Natural killer cell (primary cell): Measurements from ENCODE around the gene NRF1. TPM values are rescaled to one million over a fixed set of nuclear protein-coding genes. Genes with fewer than 3 reads are reported as not detected.

Experiments
- ATAC-seq, 3 donors: fragments of 150-1000 bp in 2 of 3; fragments of 200-7000 bp in 1 of 3; cut with Tn5 transposase; 1 replicate in 1 of 3; 2 replicates in 2 of 3; pipeline ENCODE4 v1.10.0; 2021; ENCODE audit warnings: mild to moderate bottlenecking in 2 of 3, moderate library complexity in 2 of 3
- DNase-seq, 2 donors: peaks; one replicate each; pipeline versions ENCODE4 v3.0.0 to v3.0.0-alpha.2; 2013 to 2021; ENCODE audit warnings: mixed read lengths in 1 of 2
- H3K27ac ChIP-seq: one replicate; pipeline ENCODE4 v1.5.1; 2013; ENCODE audit warnings: mild to moderate bottlenecking, low read length
- H3K27me3 ChIP-seq: one replicate; pipeline ENCODE4 v1.6.1; 2013; ENCODE audit warnings: low read length; ENCODE audit not compliant: control insufficient read depth, insufficient read depth
- H3K36me3 ChIP-seq: one replicate; pipeline ENCODE4 v1.6.1; 2013; ENCODE audit warnings: low read length; ENCODE audit not compliant: control insufficient read depth, insufficient read depth
- H3K4me1 ChIP-seq: one replicate; pipeline ENCODE4 v1.6.1; 2013; ENCODE audit warnings: low read length; ENCODE audit not compliant: control insufficient read depth, insufficient read depth
- H3K4me3 ChIP-seq: one replicate; pipeline ENCODE4 v1.5.1; 2013; ENCODE audit warnings: low read length
- H3K9me3 ChIP-seq: one replicate; pipeline ENCODE4 v1.6.1; 2013; ENCODE audit warnings: low read length; ENCODE audit not compliant: control insufficient read depth, insufficient read depth
- H3K27ac Mint-ChIP-seq, 2 donors: one replicate each; pipeline ENCODE4 v1.8.0; 2022; ENCODE audit warnings: mild to moderate bottlenecking in 2 of 2, mixed read lengths in 2 of 2, moderate library complexity in 1 of 2
- H3K27me3 Mint-ChIP-seq, 2 donors: one replicate each; pipeline ENCODE4 v1.8.0; 2022; ENCODE audit warnings: low read depth in 2 of 2, mixed read lengths in 2 of 2
- H3K36me3 Mint-ChIP-seq: one replicate; pipeline ENCODE4 v1.8.0; 2022; ENCODE audit warnings: mixed read lengths
- H3K4me1 Mint-ChIP-seq, 2 donors: one replicate each; pipeline ENCODE4 v1.8.0; 2022; ENCODE audit warnings: mixed read lengths in 2 of 2
- H3K4me3 Mint-ChIP-seq: one replicate; pipeline ENCODE4 v1.8.0; 2022; ENCODE audit warnings: mild to moderate bottlenecking, moderate library complexity, mixed read lengths
- H3K9me3 Mint-ChIP-seq, 2 donors: one replicate each; pipeline ENCODE4 v1.8.0; 2022; ENCODE audit warnings: mixed read lengths in 2 of 2
- CTCF ChIP-seq: fragments of 200-600 bp; IDR thresholded peaks from one replicate; pipeline ENCODE4 v1.8.0; 2022; ENCODE audit warnings: antibody characterized with exemption
- WGBS: methylation state at CpG from one replicate; pipeline ENCODE4 v1.1.7; 2013; ENCODE audit warnings: missing lambda C conversion rate; ENCODE audit not compliant: insufficient coverage; 5-methylcytosine and 5-hydroxymethylcytosine counted together
- intact Hi-C: fragments of 100-400 bp; cut with micrococcal nuclease; formaldehyde crosslinking; loops from one replicate; pipeline ENCODE4 v1.14.2; 2022
- total RNA-seq, 4 donors: library from RNA; stranded (reverse); fragments of 120-200 nt in 1 of 4; gene quantifications; one replicate each; pipeline versions ENCODE4 v1.2.3 to v1.2.4, GENCODE V29; 2013 to 2022

The NRF1 gene
- total RNA-seq, 3 donors from 2014 or later (not counting 1 experiment from before 2014, with no cell fraction given) = 39.8 to 43.5 (median 40.1) TPM

DNA sequence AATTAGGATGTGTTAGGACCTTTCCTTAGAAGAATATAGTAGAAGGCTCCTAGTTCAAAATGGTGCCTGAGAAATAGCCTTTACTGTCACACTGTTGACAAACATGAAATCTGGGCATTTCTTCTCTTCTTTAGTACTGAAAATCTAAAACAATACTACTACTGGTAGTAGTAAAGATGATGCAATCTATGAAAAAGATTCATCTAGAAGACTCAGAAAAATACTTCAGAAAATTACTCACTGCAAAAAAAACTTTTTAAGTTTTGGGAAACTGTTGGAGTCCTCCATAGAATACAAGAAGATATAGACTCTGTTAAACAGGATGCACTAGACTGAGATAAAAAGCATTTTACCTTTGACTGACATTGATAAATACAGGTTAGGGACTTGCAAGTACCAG is 67.1 kb downstream of the NRF1 start:
- no peak overlapping the region for H3K27ac ChIP-seq
- peaks cover 42% of the 10 kb centered on the region for H3K36me3 ChIP-seq
- Mint-ChIP-seq H3K27ac (no peak overlapping the region), H3K9me3 (no peaks in the 10 kb centered on the region), H3K27me3 (no peaks in the 10 kb centered on the region), H3K4me1 (peaks cover 7 to 21% of the 10 kb centered on the region in 2 donors), H3K4me3 (no peak overlapping the region), H3K36me3 (peaks cover 18% of the 10 kb centered on the region)
- H3K4me3 ChIP-seq = no peak overlapping the region
- H3K4me1 ChIP-seq = no peaks in the 10 kb centered on the region
- DNase-seq (no peak), ATAC-seq (no peak)
- intact Hi-C loops = no loop called here
- TF ChIP-seq CTCF = no peak
- no peaks in the 10 kb centered on the region for H3K9me3 ChIP-seq
- no peaks in the 10 kb centered on the region for H3K27me3 ChIP-seq

DNA sequence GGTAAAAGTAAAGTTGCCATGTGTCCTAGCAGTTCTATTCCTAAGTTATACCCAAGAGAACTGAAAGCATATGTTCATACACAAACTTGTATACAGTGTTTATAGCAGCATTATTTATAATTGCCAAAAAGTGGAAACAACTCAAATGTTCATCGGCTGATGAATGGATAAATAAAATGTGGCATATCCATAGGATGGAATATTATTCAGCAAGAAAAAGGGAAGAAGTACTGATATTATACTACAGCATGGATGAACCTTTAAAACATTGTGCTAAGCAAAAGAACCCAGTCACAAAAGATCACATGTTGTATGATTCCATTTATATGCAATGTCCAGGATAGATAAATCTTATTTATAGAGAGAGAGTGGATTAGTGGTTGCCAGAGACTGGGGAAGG is 68.9 kb downstream of the NRF1 start:
- TF ChIP-seq CTCF = no peak
- Histone ChIP-seq H3K4me3 (no peak overlapping the region), H3K4me1 (no peaks in the 10 kb centered on the region), H3K27me3 (no peaks in the 10 kb centered on the region), H3K27ac (no peak overlapping the region), H3K9me3 (no peaks in the 10 kb centered on the region), H3K36me3 (peaks cover 26% of the 10 kb centered on the region)
- ATAC-seq (no peak), DNase-seq (no peak)
- no peak overlapping the region for H3K4me3 Mint-ChIP-seq
- peaks cover 1 to 15% of the 10 kb centered on the region in 2 donors for H3K4me1 Mint-ChIP-seq
- H3K27ac Mint-ChIP-seq = no peak overlapping the region
- 100% methylated on average over 1 of the region's 1 CpG for WGBS
- intact Hi-C loops = no loop called here
- no peaks in the 10 kb centered on the region for H3K9me3 Mint-ChIP-seq
- no peaks in the 10 kb centered on the region for H3K27me3 Mint-ChIP-seq
- peaks cover 9% of the 10 kb centered on the region for H3K36me3 Mint-ChIP-seq

DNA sequence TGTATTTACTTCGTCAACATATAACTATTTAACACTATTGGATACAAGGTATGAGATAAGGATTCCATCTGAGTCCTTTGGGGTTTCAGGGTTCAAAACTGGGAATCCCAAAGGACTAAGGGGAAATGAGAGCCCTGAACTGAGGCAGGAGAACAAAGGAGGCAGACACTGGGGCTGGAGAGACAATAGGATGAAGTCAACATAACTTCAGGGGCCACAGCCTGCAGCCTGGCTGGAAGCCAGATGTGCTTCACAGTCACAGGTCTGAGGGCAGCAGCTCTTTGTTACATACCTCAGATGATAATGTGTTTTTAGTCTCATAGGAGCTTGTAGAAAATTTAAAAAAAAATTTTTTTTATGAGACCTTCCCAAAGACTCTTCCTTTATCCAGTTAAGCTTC is 73.3 kb downstream of the NRF1 start:
- no peak for ATAC-seq
- Mint-ChIP-seq H3K9me3 (no peaks in the 10 kb centered on the region), H3K36me3 (peaks cover 7% of the 10 kb centered on the region)

More for the DNA sequence above, 73.3 kb downstream of the NRF1 start:
- DNase-seq = no peak
- peaks cover 10% of the 10 kb centered on the region in 2 donors for H3K4me1 Mint-ChIP-seq
- Histone ChIP-seq H3K4me3 (no peak overlapping the region), H3K27ac (no peak overlapping the region), H3K27me3 (no peaks in the 10 kb centered on the region), H3K4me1 (no peaks in the 10 kb centered on the region), H3K36me3 (peaks cover 10% of the 10 kb centered on the region), H3K9me3 (no peaks in the 10 kb centered on the region)
- intact Hi-C loops = no loop called here
- no CpG with 5 or more reads among the region's 1 CpG for WGBS
- no peak overlapping the region for H3K27ac Mint-ChIP-seq
- H3K4me3 Mint-ChIP-seq = no peak overlapping the region
- no peaks in the 10 kb centered on the region for H3K27me3 Mint-ChIP-seq
- no peak for TF ChIP-seq CTCF
